GM19240 (cell line): ENCODE data around the gene TSHZ2.
"Not testable (repeated sequence)": the region's sequence is repeated elsewhere in the genome, so short reads cannot be mapped to it uniquely, and the experiment has no call there.

ENCODE experiments used
- DNase-seq: peaks from one replicate; pipeline ENCODE4 v3.0.0; 2011; ENCODE audit warnings: low spot score; ENCODE audit not compliant: insufficient read length

TSHZ2 gene

DNA sequence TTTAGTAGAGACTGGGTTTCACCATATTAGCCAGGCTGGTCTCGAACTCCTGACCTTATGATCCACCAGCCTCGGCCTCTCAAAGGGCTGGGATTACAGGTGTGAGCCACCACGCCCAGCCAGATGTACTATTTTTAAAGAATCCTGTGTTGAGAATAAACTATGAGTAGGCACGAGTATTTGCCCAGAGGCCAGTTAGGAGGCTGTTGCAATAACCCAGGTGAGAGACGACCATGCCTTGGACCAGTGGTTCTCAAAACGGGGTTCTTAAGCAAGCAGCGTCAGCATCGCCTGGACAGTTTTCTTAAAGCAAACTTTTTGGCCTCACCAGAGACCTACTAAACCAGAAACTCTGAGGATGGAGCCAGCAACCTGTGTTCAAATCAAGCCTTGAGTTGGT lies 362.7 kb downstream of the TSHZ2 start:
- DNase-seq, result no peak

DNA sequence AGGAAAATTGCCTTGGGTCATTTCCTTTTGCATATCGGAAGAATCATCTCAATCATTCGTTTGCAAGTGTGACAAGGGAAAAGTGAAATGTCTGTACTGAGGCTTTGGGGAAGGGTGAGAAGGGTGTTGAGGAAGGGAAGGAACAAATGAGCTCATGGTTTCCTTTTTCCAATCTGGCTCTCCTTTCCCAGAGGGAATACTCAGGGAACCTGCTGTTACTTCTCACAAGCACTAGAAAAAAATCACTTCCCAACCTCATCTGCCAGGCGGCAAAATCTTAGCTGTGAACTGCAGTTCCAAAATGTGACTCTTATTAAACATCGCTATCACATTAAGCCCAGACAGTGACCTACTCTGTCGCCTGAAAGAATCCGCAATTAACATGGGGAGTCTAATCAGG lies 363.4 kb downstream of the TSHZ2 start:
- no peak for DNase-seq

DNA sequence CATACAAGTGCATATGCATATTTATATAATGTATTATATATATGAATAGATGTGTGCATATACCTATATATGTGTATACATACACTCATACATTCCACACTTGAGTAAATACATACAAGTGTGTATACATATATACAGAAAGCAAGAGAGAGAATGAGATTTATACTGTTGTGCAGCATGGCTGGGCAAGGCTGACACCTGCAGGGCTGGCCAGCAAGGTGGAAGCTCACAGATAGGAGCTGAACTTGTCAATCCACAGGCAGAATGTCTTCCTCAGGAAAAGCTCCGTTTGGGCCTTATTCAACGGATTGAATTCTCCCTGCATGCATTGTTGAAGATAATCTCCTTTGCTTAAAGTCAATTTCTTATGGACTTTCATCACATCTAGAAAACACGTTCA lies 364.7 kb downstream of the TSHZ2 start:
- DNase-seq, result no peak

DNA sequence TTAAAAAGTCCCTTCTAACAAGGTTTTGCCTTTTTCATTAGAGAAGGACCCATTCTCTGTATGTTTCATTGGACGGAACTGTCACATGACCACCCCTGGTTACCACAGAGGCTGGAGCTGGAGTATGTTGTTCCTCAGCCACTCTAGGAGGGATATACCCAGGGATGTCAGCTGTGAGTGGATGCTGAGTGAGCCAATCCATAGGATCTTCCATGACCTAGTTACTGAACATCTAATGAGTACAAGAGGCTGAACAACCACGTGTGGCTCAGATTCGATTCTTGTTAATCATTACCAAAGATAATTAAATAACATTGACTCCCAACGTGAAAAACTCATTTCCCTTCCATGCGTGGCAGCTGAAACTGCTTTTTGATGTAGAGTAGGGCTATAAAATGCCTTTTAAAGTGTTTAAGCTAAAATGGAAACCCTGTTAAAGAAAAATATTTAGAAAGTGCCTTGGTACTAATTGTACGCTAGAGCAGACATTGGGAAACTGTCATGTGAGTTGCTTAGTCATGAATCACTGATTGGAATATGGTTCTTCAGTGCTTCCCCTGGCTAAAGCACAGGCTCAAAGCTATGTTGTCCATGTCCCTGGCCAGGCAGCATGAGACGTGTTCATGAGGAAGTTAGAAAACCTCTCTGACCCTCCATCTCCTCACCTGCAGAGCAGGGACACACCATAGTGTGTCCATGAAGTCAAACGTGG lies 365.4 kb downstream of the TSHZ2 start:
- DNase-seq, result no peak

DNA sequence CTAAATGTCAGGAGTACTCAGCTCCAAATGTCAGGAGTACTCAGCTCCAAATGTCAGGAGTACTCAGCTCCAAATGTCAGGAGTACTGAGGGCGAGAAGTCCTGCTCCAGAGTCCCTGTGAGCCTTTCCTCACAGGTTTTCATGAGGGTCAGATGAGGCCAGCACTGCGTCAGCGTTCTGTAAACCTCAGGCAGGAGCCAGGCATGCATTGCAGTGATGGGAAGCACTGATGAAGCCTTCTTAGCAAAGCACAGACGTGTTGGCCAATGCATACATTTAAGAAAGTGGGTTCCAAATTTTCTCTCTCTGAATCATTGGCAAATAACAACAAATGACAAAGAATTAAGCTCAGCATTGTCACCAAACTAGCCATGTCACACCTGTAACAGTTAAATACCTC lies 366.6 kb downstream of the TSHZ2 start:
- DNase-seq, result no peak

DNA sequence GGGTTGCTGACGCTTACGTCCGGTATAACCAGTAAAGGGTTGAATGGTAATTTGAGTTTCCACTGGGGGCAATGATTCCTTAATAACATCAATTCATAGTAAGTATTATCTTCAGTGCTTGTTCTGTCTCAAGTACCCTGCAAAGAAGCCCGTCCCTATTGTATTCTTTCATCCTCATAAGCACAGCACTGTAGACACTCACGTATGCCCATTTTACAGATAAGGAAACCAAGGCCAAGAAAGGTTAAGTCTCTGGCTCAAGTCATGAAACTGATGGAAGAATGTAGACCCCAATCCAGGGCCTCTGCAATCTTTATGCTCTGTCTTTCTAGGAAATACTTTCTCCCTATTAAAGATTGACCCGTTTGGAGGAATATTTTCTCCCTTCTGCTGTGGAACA lies 370.3 kb downstream of the TSHZ2 start:
- DNase-seq, result no peak

DNA sequence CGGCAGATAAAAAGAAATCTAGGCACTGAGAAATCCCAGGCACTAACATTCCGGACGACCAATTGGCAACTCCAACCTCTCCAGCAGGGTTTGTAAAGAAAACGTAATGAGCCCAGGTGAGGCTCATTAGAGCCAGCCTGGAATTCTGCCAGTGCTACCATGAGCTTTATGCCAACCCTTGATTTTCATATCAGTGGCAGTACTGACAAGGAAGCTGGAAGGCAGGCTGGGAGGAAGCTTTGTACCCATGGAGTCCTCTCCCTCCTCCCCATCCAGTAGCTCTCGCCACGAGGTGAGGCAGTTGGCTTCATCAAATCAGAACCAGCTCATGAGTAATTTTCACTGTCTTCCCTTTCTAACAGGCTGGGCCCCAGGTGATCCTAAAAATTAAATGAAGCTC lies 371.3 kb downstream of the TSHZ2 start:
- DNase-seq, result no peak

DNA sequence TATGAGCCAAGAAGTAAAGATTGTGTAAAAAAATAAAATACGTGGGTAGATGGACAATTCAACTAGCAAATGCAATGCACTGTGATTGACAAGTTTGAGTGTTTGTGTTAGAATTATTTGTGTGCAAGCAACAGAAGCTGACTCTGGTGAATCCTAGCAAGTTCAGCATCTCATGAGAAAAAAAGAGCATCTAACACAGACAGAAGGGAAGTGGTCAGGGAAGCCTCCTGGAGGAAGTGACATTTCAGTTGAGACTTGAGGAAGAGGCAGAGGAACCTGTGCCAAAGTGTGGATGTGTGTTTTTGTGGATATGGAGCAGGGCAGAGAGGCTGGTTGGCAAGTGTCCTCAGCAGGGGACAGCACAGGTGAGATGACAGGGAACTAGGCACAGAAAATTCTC lies 372.7 kb downstream of the TSHZ2 start:
- no peak for DNase-seq

DNA sequence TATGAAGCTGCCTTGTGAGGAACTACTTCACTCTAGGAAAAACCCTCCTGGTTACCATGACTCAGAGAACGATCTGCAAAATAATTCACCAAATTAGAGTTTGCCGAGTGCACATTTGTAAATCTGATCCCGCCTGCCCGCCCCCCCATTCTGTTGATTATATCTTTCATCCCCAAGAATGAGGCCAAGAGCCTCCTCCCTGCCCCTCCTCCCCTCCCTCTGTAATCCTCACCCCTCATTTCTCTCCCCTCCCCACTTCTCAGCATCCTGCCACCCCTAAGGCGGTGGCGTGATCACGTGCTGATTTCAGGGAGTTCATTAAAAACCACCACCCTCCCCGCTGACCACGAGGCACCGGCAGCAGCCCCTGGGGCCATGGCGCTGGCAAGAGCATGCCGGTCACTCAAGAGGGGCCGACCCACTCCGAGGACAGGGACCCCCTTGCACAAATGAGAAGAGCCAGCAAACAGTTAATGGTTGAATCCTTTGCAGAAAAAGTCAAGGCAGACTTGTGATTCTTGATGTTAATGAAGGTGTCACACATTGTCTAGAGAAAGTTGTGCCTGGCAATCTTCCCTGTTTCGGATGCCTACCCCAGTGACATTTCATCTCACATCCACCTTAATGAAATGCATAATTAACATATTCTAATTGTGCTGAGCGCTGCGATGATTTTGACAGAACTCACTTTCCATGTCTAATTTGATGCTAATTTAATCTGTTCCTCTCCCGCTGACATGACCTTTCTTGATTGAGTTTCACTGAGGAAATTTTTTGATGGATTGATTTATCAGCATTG lies 373.6 kb downstream of the TSHZ2 start:
- DNase-seq, result no peak

DNA sequence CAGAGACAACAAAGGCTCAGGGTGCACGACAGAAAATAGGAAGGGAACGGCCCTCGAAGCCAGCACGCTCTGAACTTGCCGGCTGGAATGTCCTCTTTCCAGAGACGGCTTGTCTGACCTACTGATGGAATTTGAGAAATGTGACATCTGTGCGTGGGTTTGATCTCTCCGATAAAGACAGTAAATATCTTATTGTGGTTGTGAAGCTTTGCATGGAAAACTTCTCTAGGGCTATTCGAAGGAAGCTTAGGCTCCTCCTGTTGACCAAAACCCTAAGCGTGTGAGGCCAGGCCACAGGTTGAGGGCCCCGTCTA lies 374.1 kb downstream of the TSHZ2 start:
- no peak for DNase-seq

DNA sequence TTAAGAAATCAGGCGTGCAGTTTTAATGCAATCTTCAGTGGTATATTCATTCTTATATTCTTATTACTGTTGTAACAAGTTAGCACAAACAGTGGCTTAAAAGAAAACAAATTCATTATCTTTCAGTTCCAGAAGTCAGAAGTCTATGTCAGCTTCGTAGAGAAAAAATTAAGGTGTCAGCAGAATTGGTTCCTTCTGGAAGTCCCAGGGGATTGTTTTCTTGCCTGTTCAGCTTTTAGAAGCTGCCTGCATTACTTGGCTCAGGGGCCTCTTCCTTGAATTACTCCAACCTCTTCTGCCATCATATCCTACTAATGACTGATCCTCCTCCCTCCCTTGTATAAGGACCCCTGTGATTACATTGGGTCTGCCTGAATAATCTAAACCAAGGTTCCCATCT lies 377.6 kb downstream of the TSHZ2 start:
- no peak for DNase-seq

DNA sequence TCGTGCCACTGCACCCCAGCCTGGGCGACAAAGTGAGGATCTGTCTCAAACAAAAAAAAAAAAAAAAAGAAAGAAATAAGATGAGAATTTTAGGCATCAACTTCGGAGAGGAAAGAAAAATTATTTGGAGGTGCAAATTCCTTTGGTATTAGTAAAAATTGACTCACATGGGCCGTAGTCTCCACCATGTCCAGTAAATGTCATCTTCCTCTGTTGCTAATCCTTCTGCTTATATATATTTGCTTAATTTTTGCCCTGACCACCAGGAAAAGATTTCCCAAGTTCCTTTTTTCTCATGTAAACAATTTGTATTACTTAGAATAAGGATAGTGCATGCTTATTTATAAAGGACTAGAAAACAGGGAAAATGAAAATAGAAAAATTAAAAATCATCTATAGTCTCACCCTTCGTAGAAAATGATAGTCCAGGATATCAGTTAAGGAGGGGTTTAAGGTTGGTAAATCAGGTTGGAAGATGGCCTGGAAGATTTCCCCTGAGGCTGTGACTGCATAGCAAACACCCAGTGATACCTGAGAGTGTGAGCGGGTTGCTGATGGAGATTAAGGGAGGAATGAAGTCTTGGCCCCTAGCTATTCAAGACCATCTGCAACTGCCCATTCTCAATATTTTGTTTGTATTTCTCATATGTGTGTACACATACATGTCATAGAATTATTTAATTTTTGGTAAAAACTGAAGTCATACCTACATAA lies 380.7 kb downstream of the TSHZ2 start:
- no peak for DNase-seq

DNA sequence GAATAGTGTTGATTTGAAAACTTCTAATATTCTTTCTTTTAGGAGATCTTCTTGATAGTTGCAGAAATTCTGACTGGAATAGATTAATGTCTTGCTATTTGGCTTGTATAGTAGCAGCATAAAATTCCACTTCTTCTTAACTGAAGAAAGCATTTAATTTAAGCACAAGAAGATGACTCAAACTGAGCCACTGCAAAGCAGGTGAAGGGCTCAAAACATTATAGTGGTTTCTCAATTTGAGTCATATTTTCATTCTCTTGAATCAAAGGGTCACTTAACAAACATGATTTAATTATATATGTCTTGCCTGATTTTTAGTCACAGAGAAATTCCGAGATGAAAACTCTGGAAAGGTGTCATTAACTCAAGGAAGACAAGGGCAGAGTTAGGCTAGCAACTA lies 382.2 kb downstream of the TSHZ2 start:
- DNase-seq, result no peak

DNA sequence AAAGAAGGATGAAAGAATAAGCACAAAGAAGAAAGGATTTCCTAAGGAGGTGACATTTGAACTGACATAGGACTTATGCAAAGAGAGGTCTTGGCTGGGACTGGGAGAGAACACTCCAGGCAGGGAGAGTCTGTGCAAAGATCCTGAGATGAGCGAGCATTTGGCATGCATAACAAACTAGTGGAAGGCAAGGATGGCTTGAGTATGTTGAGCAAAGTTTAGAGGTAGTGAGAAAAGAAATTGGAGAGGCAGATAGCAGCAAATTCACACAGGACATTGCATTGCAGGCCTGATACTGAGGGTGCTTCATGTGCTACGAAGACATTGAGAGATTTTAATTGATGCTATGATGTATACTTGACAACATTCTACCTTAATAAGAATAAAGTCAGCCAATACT lies 383.6 kb downstream of the TSHZ2 start:
- DNase-seq, result no peak

DNA sequence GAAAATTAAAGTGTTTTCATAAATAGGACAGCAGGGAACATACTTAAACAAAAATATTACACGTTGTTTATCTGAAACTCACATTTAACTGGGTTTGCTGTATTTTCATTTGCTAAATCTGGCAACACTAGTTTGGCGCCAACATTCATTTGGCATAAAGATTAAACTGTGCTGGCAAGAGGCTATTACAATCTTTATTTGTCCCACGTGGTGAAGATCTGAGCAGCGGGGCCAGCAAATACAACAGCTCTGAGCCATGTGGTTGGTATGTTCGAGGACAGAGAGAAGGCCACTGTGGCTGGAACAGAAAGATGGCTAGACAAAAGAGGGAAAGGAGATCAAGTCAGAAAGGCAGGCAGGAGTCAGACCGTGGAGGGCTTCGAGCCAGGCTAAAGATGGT lies 387.3 kb downstream of the TSHZ2 start:
- DNase-seq, result no peak

DNA sequence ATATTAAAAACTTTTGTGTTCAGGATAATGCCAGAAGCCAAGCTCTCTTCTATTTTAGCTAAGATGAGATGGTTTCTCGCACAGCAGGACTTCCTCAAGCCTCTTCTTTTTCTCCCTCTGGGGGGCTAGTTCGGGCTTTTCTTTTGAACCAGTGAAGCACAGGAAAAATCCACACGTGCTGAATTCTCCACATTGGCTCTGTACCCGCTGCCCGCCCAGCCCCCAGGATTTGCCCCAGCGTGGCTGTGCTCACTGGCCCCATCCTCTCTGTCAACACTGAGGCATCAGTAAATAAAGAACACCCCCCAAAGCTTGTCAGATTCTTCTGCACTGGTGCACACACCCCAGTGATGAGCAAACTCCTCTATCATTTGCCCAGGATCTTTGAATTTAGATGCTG lies 388.7 kb downstream of the TSHZ2 start:
- DNase-seq, result no peak

DNA sequence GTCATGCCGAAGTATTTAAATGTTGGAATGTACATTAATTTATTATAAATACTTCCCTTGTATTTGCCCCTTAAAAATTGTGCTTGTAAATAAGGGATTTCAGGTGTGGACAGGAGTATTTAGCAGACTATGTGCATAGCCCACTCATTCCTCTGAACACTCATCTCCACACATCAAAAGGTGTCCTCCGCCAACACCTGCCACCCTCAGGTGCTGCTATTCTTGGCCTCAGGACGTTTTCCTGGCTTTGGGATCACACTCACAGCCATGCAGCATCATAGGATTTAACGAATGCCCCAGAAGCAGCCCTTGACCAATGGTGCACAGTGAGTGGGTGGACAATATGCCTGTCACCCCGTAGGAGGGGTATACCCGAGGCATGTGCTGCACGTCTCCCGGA lies 390.6 kb downstream of the TSHZ2 start:
- DNase-seq, result no peak

DNA sequence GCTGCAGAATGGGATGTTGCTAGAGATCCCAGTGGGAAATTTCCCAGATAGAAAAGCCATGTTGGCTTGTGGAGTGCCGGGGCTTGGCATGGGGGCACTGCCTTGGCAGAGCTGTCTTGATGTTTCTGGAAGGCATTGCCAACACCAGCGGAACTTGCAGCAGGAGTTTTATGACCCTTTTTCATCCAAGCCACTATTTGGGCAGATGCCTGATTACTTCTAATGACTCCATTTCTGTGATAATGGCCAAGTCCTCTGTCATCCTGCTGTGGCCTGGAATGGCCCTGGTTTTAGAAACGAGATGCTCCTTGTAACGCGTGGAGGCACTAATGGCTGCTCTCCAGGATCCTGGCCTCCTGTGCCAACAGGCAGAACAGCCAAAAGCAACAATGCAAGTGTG lies 392.5 kb downstream of the TSHZ2 start:
- no peak for DNase-seq

DNA sequence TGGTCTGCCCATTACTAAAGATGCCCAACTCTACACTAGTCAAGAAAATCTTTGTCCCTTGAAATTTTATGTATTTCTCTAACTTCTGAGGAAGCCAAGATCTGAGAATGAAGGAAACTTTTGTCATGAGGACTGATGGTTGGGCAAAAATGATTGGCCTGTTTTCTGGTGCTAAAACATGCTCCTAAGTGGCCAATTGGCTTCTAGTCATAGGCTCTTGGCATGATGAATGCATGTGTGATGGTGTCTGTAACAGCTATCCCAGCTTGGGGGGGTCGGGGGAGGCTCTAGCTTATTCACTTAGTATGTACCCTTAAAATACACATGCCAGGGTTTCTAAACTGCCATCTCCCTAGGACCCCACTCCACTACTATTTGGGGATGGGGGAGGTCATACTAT lies 392.9 kb downstream of the TSHZ2 start:
- DNase-seq, result no peak

DNA sequence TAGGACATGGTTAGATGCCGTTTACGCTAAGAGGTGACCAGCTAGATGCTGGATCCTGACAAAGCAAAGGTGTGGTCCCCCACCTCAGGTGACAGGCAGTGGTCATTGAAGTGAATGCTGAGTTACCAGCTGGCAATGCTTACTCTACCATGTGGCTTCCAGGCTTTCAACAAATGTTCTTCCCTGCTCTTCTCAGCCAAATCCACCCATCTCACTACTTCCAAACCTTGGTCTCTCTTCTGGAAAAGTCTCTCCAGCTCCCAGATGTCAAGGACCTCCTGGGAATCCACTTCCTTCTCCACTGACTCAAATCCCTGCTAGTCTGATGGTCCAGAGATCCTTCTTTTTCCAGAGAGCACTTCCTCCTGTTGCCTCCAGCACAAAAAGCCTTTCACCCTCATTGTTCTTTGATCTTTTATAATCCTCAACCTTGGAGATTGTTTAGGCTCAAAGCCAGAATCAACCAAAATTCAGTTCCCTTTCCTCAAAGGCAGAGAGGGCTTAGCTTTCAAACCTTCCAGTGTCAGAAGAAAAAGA lies 393.4 kb downstream of the TSHZ2 start:
- no peak for DNase-seq

DNA sequence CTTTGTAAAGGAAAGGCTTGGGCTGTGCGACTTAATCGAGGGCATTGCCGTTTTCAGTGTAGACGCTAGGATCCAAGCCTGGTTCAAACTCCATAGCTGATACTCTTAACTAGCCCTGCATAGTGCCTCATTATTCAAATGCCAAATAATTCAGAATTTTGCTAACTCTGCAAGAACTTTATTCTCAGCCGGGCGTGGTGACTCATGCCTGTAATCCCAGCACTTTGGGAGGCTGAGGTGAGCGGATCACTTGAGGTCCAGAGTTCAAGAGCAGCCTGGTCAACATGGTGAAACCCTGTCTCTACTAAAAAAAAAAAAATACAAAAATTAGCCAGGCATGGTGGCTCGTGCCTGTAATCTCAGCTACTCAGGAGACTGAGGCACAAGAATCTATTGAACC lies 394.8 kb downstream of the TSHZ2 start:
- DNase-seq, result not testable (repeated sequence)

DNA sequence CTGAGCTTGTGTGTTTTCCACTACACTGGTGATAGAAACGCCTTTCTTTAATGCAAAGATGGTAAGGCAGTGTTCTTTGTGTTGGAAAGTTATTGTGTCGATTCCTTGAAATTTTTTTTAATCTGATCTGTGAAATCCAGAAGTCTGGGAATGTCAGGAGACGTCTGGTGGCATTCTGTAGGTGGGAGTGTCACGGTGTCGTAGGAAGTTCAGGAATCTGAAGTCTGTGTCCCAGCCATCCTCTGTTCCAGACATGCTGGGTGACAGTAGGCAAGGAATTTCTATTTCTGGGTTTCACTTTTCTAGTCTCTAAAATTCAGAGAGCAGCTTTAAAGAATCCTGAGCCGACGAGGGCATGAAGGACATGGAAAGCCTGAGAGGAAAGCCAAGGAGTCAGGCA lies 397.7 kb downstream of the TSHZ2 start:
- DNase-seq, result no peak
